ENCODE results near the gene NXPE4. TPM values are rescaled to one million over a fixed set of nuclear protein-coding genes. Genes with fewer than 3 reads are reported as not detected.
A peak's percentile ranks its signal among the peaks of the same experiment; 100 is the strongest.

NXPE4 gene
- total RNA-seq, 1 experiment from 2014 or later = not detected

DNA sequence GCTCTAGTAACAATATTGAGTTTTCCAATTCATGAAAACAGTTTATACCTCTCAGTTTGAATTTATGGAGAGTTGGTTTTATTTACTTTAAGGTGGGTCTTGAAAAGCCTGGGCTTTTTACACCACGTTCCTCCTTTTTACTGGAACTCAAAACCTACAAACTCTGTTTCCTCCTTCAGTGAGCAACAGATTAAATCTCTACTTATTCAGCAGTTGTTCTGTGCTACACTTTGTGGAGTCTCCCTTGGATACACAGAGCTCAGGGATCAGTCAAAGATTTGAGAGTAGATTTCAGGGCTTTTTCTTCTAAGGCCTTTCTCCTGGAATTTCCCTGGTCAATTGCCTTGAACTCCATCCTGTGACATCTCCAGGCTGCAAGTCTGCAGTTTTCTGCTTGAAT is 39.5 kb downstream of the NXPE4 start:
- Histone ChIP-seq H3K27me3 (ENCODE audit: insufficient read depth, low read length) (no peaks in the 10 kb centered on the region), H2AK5ac (ENCODE audit: insufficient read length, low read length) (no peak overlapping the region), H3K14ac (ENCODE audit: insufficient read depth, low read length) (no peak overlapping the region), H3K9ac (ENCODE audit: extremely low read depth, insufficient read length, low read length) (no peak overlapping the region), H3K27ac (ENCODE audit: insufficient read length, low read depth, low read length) (no peak overlapping the region), H3K23ac (ENCODE audit: insufficient read length, low read depth, low read length) (no peak overlapping the region), H3K23me2 (ENCODE audit: insufficient read length, low read depth, low read length, poor library complexity, severe bottlenecking) (no peaks in the 10 kb centered on the region), H2BK120ac (ENCODE audit: low read depth, low read length, poor library complexity, severe bottlenecking) (no peak overlapping the region), H4K8ac (replicated peaks; ENCODE audit: insufficient read length, low read depth, low read length) (no peak overlapping the region), H3K79me2 (ENCODE audit: insufficient read depth, low read length) (no peaks in the 10 kb centered on the region), H3T11ph (ENCODE audit: low read length) (no peak overlapping the region), H4K91ac (ENCODE audit: insufficient read length, low read depth, low read length) (no peak overlapping the region), H2BK12ac (ENCODE audit: insufficient read length, low read depth, low read length) (no peak overlapping the region), H3K4ac (ENCODE audit: low read depth, low read length) (no peak overlapping the region), H3K79me1 (ENCODE audit: insufficient read depth, low read depth, low read length, poor library complexity, severe bottlenecking) (no peaks in the 10 kb centered on the region), H3K56ac (ENCODE audit: insufficient read length, low read depth, low read length) (no peak overlapping the region), H3K4me1 (ENCODE audit: insufficient read depth, low read length) (no peaks in the 10 kb centered on the region; the same call in 1 of the 2 replicates), H2BK15ac (ENCODE audit: low read depth, low read length) (no peak overlapping the region), H3K9me3 (ENCODE audit: control insufficient read depth, low read depth, low read length) (no peaks in the 10 kb centered on the region), H4K20me1 (ENCODE audit: control insufficient read depth, insufficient read depth, insufficient read length) (no peaks in the 10 kb centered on the region), H2BK5ac (ENCODE audit: insufficient read length, low read length) (no peak overlapping the region), H3K4me2 (ENCODE audit: insufficient read depth, insufficient read length, low read length) (no peak overlapping the region), H2BK20ac (ENCODE audit: low read depth, low read length, poor library complexity, severe bottlenecking) (no peak overlapping the region), H3K18ac (ENCODE audit: insufficient read length, low read depth, low read length) (no peak overlapping the region), H2AFZ (ENCODE audit: low read length) (peak overlapping the region; percentile 68), H4K5ac (ENCODE audit: insufficient read length, low read depth, low read length) (no peak overlapping the region)
- Mint-ChIP-seq H3K36me3 (ENCODE audit: insufficient read depth in 1 of 3, low read depth in 3 of 3) (no peaks in the 10 kb centered on the region), H3K27ac (no peak overlapping the region), H3K4me3 (no peak overlapping the region), H3K9me3 (no peaks in the 10 kb centered on the region), H3K27me3 (ENCODE audit: low read depth) (no peaks in the 10 kb centered on the region), H3K4me1 (peaks cover 13 to 15% of the 10 kb centered on the region in 2 experiments)
- no peak for DNase-seq
- TF ChIP-seq, protein P1, sequence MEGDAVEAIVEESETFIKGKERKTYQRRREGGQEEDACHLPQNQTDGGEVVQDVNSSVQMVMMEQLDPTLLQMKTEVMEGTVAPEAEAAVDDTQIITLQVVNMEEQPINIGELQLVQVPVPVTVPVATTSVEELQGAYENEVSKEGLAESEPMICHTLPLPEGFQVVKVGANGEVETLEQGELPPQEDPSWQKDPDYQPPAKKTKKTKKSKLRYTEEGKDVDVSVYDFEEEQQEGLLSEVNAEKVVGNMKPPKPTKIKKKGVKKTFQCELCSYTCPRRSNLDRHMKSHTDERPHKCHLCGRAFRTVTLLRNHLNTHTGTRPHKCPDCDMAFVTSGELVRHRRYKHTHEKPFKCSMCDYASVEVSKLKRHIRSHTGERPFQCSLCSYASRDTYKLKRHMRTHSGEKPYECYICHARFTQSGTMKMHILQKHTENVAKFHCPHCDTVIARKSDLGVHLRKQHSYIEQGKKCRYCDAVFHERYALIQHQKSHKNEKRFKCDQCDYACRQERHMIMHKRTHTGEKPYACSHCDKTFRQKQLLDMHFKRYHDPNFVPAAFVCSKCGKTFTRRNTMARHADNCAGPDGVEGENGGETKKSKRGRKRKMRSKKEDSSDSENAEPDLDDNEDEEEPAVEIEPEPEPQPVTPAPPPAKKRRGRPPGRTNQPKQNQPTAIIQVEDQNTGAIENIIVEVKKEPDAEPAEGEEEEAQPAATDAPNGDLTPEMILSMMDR (conservative IDR thresholded peaks at IDR 0.05) = no peak
- WGBS (ENCODE audit: extremely low coverage, insufficient read length, low lambda C conversion rate) = no CpG with 5 or more reads among the region's 1 CpG
